Thoracic aorta (tissue), 2 donors: ENCODE results near the gene GABRG2. TPM values are rescaled to one million over a fixed set of nuclear protein-coding genes. Genes with fewer than 3 reads are reported as not detected.

Experiments
- ATAC-seq: fragments of 150-250 bp; one replicate; pipeline ENCODE4 v1.8.0; 2017; ENCODE audit warnings: low read depth; ENCODE audit not compliant: insufficient number of reproducible peaks, low FRiP score
- DNase-seq: peaks from one replicate; pipeline ENCODE4 v3.0.0-alpha.2; 2020; ENCODE audit warnings: low spot score
- H3K27ac ChIP-seq, 2 donors: fragments of 200-600 bp; sonication (generic); 1 replicate in 1 of 2; 2 replicates in 1 of 2; pipeline ENCODE4 v1.5.1; 2016; ENCODE audit warnings: mild to moderate bottlenecking in 2 of 2, moderate library complexity in 2 of 2
- H3K27me3 ChIP-seq: fragments of 200-600 bp; sonication (generic); replicated peaks from 2 replicates; pipeline ENCODE4 v1.6.0; 2016; ENCODE audit warnings: mild to moderate bottlenecking; ENCODE audit not compliant: insufficient read depth
- H3K36me3 ChIP-seq: fragments of 200-600 bp; sonication (generic); one replicate; pipeline ENCODE4 v1.5.1; 2016
- H3K4me1 ChIP-seq, 2 donors: fragments of 200-600 bp; sonication (generic); 1 replicate in 1 of 2; 2 replicates in 1 of 2; pipeline versions ENCODE4 v1.5.1 to v1.6.0; 2016; ENCODE audit warnings: low read depth in 2 of 2, mild to moderate bottlenecking in 1 of 2; ENCODE audit not compliant: control insufficient read depth in 1 of 2
- H3K4me3 ChIP-seq: fragments of 200-600 bp; sonication (generic); 2 replicates; pipeline ENCODE4 v1.5.1; 2016; ENCODE audit warnings: mild to moderate bottlenecking
- H3K9me3 ChIP-seq: fragments of 200-600 bp; sonication (generic); 2 replicates; pipeline ENCODE4 v1.5.1; 2016
- total RNA-seq, 2 donors: library from RNA; depleted of rRNA; stranded (reverse); fragments of >200 nt; gene quantifications; one replicate each; pipeline versions ENCODE4 v1.1.0 to v1.2.3, GENCODE V29; 2016
- TF ChIP-seq, protein P1 (sequence below): fragments of 200-600 bp; sonication (generic); IDR thresholded peaks from one replicate; pipeline ENCODE4 v1.5.1; 2019; ENCODE audit warnings: antibody characterized with exemption

GABRG2 gene
- total RNA-seq, 2 donors from 2014 or later, result not detected

DNA sequence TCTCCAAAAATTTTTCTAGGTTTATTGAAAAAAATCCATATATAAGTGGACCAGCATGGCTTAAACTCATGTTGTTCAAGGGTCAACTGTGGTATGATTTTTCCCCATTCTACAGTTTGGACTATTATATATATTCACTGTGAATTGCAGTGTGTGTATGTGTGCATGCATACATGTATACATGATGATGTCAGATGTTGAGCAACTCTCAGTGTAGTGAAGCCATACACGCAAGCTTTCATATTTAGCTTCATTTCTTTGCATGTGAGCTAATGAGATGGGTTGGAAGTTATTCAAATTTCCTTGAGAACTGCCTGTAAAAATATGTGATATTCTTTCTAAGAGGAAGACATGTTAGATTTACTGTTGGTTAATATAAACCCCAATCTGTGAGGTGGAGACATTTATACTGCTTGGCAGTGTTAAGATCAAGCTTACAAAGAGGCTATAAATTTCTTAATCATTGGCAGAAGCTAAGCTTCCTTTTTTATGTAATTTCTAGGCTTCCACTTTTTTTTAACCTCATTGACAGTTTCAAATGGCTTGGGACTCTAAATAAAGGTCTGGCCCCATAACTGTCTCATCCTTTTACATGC is 134.8 kb downstream of the GABRG2 start:
- Histone ChIP-seq H3K27ac (no peak overlapping the region), H3K4me3 (no peak overlapping the region), H3K4me1 (no peaks in the 10 kb centered on the region), H3K27me3 (no peaks in the 10 kb centered on the region), H3K36me3 (no peaks in the 10 kb centered on the region), H3K9me3 (no peaks in the 10 kb centered on the region)
- TF ChIP-seq, protein P1, sequence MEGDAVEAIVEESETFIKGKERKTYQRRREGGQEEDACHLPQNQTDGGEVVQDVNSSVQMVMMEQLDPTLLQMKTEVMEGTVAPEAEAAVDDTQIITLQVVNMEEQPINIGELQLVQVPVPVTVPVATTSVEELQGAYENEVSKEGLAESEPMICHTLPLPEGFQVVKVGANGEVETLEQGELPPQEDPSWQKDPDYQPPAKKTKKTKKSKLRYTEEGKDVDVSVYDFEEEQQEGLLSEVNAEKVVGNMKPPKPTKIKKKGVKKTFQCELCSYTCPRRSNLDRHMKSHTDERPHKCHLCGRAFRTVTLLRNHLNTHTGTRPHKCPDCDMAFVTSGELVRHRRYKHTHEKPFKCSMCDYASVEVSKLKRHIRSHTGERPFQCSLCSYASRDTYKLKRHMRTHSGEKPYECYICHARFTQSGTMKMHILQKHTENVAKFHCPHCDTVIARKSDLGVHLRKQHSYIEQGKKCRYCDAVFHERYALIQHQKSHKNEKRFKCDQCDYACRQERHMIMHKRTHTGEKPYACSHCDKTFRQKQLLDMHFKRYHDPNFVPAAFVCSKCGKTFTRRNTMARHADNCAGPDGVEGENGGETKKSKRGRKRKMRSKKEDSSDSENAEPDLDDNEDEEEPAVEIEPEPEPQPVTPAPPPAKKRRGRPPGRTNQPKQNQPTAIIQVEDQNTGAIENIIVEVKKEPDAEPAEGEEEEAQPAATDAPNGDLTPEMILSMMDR, result no peak
- DNase-seq (no peak), ATAC-seq (no peak)

Other genes with a start within 250 kb of the GABRG2 start
- not detected for gene GABRA1, start 219.7 kb upstream of the GABRG2 start, total RNA-seq